GM19099 (cell line): ENCODE results near the gene TXNRD2.

ENCODE experiments used
- POLR2A ChIP-seq: IDR thresholded peaks from 3 replicates; pipeline ENCODE4 v1.6.1; 2011; ENCODE audit warnings: low read depth; ENCODE audit not compliant: insufficient read length; ENCODE audit errors: extremely low read depth

TXNRD2 gene

DNA sequence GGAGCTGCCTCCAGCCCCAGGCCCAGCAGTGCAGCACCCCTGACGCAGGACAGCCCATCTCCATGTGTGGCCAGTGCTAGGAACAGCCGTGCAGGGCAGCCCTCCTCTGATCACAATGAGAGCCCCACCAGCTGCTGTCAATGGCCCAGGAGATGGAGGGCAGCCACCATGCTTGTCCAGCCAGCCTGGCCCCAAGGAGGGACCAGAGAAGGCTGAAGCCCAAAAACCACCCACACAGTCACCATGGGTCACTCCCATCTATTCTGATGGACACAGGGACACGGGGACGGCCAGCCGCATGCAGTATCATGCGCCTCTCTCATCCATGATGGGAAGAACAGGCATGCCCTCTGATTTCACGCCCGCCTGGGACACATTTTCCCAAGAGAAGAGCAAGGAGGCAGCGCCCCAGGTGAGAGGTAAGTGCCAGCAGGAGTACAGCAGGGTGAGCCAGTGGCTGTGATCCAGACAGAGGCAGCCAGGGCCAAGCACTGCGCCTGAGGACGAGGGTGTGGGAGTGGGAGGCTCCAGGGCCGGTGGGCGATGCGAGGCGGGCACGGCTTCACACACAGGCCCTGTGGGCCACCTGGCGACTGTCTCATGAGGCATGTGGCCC, 53.4 kb downstream of the TXNRD2 start:
- no peak for TF ChIP-seq POLR2A

DNA sequence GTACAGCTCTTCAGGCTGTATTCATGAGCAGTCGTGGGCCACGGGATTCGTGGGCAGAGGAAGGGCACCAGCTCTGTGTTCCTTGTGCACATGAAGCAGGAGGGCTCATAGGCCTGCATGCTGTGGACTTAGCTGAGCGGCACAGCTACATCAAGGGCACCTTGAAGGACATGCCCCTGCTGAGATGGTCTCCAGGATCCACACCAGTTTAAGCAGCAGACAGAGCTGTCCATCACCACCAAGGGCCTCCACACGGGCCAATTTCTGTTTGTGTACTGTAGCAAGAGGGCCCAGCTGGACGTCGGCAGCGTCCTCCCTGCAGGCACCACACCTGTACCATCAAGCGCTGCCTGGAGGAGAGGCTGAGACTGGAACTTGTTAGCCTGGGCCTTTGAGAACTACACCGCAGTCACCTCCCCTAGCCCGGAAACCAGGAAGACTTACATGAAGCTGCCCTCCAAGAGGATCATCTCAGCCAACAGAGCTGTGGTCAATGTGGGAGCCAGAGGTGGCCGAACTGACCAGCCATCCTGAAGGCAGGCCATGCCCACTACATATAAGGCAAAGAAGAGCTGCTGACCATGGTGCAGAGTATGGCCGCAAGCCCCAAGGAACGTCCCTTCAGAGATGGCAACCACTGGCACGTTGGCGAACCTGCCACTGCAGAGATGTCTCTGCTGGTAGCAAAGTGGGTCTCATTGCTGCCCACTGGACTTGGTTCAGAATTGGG, 54.2 kb downstream of the TXNRD2 start:
- no peak for TF ChIP-seq POLR2A

DNA sequence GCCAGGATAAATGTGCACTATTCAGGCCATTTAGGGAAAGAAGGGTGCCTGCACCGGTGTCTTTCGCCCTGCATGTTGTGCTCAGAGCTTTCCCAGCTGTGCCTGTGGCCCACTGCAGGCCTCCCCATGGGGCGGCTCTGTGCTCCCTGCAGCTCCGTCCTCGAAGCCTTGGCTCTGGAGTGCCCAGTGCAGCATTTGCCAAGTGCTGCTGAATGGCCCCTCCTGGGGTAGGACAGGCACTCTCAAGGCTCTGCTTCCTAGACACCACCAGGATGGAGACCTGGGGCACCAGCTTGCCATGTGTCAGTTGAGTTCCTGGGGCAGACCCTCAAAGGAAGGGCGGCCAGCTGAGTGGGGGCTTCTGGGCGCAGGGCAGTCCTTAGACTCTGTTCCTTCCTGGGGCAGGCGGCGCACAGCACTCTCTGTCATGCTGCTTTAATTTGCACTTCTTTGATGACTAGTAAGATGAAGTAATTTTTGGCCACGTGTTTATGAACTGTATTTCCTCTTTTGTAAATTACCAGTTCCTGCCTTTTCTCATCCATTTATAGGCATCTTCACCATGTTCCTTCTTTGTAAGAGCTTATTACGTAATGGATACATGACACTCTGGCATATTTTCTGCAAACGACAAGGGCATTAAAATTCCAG, 54.9 kb downstream of the TXNRD2 start:
- TF ChIP-seq POLR2A: no peak

DNA sequence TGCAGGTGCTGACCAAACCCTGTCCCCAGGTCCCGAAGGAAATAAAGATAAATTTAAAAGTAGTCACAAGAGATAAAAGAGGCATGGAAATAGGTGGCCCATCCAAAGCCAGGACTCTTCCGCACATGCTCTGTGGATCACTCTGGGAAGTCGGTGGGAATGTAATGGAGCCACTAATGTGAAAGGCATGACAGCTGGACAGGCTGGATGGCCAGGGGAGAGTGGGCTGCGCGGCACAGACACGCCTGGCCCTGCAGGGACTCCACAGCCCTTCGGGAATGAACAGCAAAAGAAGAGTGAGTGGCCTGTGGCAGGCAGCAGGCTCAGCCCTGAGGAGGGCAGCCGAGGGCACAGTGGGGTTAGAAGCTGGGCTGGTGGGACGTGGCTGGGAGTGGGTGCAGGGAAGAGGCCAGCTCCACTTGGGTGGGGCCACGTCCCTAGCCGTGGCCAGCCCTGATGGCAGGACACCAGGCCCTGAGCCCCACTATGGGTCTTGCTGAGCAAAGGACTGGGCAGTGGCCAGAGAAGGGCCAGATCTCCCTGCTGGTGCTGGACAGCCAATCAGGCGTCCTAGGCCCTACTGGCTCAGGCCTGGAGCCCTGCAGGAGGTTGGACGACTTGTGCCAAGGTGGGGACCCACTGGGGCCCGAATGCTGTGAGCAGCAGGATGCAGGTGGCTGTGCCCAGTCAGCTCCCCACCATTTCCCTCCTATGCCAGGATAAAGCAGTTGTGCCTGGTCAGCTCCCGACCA, 55.6 kb downstream of the TXNRD2 start:
- no peak for TF ChIP-seq POLR2A

DNA sequence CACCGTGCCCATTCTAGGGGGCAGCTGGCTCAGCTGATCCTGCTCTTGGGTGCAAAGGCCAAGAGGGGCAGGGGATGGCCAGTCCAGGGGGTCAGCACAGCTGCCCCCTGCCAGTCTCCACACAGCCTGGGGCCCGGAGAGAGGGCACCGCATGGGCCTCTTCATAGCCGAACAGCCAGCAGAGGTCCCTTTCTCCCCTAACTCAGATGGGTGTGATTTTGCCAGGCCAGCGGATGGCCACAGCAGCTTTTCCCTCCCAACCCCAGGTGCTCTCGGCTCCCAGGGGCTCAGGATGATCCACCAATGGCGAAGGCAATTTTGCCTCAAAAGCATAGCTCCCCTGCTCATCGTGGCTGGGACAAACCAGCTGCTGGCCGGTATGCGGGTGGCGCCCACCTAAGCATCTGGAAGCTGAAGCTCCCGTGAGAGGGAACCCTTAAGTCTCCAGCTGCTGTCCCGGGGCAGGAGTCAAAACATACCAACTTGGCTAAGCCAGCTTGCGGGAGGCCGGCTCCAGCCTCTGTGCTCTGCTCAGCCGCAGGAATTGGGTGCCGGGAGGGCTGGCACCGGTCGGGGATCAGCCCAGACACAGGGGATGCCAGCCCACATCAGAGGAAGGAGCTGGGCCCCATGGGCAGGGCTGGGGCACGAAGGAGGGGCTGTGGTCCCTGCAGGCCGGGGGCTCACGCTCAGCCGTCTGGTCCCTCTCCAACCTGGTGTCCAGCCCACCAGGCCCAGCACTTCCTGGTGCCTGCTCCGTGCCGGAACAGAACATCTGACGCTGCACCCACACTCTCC, 56.5 kb downstream of the TXNRD2 start:
- no peak for TF ChIP-seq POLR2A

DNA sequence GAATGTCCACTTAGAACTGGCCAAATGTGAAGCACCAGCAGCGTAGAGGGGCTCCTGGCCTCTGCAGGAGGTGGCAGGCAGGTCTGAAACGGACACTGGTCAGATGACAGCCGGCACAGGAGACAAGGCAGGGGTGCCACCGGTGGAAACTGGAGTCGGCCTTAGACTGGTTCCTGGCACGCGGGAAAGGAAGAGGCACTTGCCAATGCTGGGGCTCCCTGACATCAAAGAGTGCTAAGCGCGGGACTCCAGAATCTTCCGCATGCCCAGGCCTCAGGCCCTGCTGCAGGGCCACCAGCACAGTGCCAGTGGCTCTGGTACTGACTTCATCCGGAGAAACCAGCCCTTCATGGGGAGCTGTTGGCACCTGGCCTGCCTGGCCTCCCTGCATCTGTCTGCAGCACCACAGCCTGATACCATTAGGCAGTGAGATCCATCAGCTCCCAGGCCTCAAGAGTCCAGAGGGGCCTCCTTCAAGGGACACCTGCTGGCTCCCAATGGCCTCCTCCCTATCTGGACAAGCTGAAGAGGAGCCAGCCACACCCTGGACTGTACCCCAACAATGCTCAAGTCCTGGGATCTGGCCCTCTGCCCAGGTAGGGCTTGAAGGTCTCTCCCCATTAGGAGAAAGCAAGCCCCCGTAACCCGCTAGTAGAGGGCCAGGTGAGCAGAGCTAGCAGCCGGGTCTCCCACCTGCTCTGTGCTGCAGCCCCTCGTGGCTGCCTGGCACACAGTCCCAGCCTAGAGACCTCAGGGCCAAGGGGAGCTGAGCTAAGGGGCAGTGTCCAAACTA, 57.3 kb downstream of the TXNRD2 start:
- TF ChIP-seq POLR2A: no peak

DNA sequence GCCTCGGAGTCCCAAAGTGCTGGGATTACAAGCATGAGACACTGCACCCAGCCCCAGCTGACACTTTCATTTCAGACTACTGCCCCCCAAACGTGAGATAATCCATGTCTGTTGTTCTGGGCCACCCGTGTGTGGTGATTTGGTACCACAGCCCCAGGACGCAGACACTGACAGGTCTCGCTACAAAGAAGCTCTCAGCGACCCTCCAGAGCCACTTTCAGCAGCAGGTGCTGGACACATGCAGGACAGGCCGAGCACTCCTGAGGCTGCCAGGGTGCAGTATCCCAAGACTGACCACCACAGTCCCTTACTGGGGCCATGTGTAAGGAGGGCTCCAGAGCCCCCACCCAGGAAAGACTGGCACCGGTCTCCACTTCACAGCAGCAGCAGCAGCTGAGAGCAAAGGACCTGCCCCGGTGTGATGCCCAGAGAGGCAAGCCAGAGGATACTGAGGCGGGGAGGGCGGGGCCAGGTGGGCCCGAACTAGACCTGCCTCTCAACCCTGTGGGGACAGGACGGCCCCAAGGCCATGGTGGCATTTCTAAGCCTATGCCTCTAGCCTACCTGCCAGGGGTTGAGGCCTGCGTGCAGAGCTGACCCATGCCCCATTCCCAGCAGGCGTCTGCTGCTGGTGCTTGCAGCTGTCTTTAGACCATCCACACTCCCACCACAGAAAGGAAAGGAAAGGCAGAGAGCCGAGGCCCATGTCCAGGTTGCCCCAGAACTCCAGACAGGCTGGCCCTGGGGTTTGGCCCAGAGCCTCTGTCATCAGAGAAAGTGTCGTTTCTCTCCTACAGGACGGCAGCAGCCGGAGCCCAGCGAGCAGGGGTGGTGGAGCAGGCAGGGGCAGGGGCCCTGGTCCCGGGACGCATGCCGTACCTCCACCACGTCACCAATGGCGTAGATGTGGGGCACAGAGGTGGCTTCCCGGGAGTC, 58.9 kb downstream of the TXNRD2 start:
- TF ChIP-seq POLR2A: no peak

DNA sequence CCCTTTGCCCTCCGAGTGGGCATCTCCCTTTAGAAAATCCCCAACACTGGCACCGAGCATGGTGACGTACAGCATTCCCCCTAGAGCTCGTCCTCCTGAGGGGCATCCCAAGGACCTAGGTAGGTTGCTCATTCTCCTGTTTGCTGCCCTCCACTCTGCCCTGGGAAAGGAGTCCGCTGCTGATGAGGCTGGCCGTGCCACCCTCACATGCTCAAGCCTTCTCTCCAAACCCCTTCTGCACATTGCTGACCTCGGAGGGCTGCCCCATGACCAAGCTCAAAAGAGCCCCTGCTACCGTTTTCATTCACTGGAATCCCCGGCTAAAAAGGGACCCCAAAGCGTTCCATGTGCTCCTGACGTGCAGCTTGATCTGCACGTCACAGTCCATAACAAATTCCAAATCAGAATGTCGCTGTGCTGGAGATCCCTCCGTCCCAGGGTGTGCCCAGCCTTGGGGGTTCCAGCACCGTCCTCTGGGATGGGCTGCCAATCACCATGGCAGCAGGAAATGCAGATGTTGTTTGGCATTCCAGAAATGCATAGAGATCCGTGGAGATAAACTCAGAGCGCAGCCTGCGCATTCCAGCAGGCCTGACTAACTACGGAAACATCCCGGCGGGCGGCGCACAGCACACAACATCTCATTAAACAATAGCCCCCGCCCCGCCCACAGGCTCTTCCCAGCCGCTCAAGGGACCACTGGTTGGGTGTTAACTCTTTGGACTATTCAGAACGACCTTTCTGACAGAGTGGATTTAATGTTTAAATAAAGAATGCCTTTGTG, 60.6 kb downstream of the TXNRD2 start:
- TF ChIP-seq POLR2A: no peak

DNA sequence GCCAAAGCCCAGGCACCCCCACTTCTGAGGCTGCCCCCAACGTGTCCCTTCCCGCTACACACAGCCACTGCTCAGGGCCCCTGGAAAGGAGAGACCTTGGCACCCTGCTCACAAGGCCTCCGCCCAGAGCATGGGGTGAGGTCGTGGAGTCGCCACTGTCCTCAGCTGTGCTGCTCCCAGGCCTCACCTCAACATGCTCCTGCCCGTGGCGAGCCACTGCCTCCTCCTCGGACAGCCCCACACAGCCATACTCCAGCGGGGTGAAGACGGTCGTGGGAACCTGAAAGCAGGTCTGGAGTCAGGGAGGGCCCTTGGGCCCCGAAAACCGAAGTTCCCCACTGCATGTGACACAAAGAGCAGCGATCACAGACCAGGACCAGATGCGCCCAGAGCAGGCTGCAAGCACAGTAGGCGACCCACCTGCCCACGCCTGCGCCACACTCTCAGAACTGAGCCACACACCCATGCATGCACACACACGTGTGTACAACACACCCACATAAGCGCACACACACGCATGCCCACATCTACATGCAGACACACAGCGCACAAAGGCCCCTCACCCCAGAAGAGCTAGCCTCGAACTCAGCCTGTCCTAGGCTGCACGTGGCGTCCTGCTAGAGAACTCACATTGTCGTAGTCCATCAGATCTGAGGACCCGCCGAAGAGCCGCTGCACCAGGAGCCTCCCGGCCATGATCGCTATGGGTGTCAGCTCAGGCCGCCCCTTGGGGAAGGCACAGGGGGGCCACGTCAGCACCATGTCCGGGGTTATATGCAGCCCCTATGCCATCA, 61.4 kb downstream of the TXNRD2 start:
- no peak for TF ChIP-seq POLR2A

DNA sequence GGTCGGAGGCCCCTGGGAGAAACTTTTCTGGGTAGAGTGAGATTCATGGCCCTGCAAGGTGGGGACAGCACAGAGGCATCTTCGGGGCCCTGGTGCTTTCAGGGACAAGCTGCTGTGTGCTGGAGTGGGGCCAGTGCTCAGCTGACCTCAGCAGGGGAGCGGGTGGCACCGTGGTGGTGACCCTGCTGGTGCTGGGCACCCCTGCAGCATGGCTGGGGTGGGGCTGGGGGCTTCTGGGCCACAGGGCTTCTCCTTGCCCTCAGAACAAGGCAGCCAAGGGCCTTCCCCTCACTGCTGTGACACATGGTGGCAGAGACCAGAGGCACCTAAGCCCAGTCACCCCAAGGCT, 62.0 kb downstream of the TXNRD2 start:
- TF ChIP-seq POLR2A: no peak

DNA sequence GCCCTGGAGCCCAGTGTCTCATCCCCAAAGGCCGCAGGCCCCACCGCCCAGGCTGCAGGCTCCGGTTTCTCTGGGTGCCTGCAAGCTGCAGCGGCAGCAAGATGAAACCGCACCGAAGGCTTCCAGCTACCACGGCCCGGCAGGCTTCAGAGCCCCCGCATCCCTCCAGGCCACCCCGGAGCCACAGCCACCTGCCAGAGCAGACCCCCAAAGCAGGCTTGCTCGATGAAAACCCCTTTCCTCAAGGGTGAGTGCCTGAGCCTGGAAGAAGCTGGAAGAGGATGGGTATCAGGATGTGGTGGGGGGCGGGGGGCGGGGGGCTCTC, 62.4 kb downstream of the TXNRD2 start:
- no peak for TF ChIP-seq POLR2A

DNA sequence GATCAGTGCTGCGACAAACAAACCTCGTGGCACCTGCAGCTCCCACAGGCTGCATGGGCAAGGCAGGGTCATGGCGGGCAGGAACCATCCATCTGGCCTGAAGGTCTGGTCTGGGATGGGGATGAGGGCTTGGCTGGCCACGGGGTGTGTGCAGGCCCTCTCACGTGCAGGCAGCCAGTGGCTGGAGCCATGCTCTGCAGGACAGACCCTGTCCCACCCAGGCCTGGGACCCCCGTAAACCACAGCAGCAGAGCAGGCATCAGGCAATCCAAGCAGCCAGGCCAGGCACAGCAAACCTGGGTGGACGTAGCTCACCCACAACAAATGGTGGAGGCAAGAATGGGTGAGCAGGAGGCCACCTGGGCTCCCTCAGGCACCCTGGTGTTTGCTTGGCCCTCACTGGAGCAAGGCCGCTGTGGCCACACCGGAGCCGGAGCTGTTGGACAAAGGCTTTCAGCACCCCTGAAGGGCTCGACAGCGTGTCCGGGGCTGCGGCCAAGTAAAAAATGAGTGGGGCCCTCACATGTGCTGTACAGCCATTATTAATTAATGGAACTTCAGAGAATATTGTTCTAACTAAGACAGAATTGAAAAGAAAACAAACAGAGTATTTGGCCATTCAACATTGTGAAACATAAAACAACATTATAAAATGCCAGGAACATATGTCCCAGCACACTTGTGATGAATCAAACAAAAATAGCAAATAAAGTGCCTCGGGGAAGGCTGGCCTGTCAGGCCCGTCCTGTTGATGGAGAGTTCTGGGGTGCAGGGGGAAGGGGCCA, 63.0 kb downstream of the TXNRD2 start:
- TF ChIP-seq POLR2A: no peak
